Stomach (tissue), 4 donors: ENCODE measurements around the gene AFAP1L1.

ENCODE experiments used
- CTCF ChIP-seq, 7 experiments: fragments of 450-650 bp in 4 of 7; fragments of 200-600 bp in 3 of 7; sonication (generic) in 3 of 7; IDR thresholded peaks; one replicate each; pipeline ENCODE4 v1.5.1; 2016 to 2019; ENCODE audit warnings: antibody characterized with exemption in 7 of 7, control low read depth in 2 of 7, mild to moderate bottlenecking in 1 of 7
- EP300 ChIP-seq: sonication (generic); formaldehyde crosslinking; IDR thresholded peaks from one replicate; pipeline ENCODE4 v1.6.1; 2017; ENCODE audit warnings: antibody characterized with exemption
- POLR2A ChIP-seq, 4 donors: fragments of 450-650 bp; IDR thresholded peaks; one replicate each; pipeline ENCODE4 v1.6.1; 2016; ENCODE audit warnings: antibody characterized with exemption in 4 of 4, control low read depth in 2 of 4, mild to moderate bottlenecking in 1 of 4, moderate library complexity in 1 of 4

GRCh38 chr5:149326611-149327010, 55.0 kb downstream of the AFAP1L1 start:
- no peak for TF ChIP-seq CTCF (IDR thresholded peaks at IDR 0.05)
- TF ChIP-seq EP300, result no peak
- TF ChIP-seq POLR2A (IDR thresholded peaks at IDR 0.05), result no peak
